Measurements from ENCODE around the gene WDPCP.

DNA sequence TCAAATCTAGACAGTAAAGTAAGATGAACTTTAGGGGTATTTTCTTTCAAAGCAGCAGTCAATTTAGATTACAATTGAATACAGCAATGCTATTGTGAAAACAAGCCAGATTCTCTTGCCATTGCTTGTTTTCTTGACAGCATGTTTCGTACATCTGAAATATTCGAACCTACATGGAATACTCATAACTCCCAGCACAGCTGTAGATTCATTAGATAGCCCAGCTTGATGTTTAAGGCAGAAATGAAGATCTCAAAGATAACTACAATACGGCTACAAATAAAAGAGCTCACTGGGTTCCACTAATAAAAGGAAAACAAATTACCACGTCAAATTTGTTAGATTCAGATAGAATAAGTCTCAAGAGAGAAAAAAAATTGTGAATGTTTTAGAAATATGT, 208.8 kb downstream of the WDPCP start:
- TF ChIP-seq, protein P1, sequence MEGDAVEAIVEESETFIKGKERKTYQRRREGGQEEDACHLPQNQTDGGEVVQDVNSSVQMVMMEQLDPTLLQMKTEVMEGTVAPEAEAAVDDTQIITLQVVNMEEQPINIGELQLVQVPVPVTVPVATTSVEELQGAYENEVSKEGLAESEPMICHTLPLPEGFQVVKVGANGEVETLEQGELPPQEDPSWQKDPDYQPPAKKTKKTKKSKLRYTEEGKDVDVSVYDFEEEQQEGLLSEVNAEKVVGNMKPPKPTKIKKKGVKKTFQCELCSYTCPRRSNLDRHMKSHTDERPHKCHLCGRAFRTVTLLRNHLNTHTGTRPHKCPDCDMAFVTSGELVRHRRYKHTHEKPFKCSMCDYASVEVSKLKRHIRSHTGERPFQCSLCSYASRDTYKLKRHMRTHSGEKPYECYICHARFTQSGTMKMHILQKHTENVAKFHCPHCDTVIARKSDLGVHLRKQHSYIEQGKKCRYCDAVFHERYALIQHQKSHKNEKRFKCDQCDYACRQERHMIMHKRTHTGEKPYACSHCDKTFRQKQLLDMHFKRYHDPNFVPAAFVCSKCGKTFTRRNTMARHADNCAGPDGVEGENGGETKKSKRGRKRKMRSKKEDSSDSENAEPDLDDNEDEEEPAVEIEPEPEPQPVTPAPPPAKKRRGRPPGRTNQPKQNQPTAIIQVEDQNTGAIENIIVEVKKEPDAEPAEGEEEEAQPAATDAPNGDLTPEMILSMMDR (IDR thresholded peaks at IDR 0.05), result no peak
- no peak for TF ChIP-seq POLR2AphosphoS5 (IDR thresholded peaks at IDR 0.05; ENCODE audit: low read depth, low read length)
- no peak for TF ChIP-seq SIN3A (IDR thresholded peaks at IDR 0.05; ENCODE audit: borderline replicate concordance, insufficient read depth, low read depth, low read length)
- TF ChIP-seq TCF7L2 (IDR thresholded peaks at IDR 0.05; ENCODE audit: low read depth, low read length), result no peak
- TF ChIP-seq, protein P2, sequence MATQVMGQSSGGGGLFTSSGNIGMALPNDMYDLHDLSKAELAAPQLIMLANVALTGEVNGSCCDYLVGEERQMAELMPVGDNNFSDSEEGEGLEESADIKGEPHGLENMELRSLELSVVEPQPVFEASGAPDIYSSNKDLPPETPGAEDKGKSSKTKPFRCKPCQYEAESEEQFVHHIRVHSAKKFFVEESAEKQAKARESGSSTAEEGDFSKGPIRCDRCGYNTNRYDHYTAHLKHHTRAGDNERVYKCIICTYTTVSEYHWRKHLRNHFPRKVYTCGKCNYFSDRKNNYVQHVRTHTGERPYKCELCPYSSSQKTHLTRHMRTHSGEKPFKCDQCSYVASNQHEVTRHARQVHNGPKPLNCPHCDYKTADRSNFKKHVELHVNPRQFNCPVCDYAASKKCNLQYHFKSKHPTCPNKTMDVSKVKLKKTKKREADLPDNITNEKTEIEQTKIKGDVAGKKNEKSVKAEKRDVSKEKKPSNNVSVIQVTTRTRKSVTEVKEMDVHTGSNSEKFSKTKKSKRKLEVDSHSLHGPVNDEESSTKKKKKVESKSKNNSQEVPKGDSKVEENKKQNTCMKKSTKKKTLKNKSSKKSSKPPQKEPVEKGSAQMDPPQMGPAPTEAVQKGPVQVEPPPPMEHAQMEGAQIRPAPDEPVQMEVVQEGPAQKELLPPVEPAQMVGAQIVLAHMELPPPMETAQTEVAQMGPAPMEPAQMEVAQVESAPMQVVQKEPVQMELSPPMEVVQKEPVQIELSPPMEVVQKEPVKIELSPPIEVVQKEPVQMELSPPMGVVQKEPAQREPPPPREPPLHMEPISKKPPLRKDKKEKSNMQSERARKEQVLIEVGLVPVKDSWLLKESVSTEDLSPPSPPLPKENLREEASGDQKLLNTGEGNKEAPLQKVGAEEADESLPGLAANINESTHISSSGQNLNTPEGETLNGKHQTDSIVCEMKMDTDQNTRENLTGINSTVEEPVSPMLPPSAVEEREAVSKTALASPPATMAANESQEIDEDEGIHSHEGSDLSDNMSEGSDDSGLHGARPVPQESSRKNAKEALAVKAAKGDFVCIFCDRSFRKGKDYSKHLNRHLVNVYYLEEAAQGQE (IDR thresholded peaks at IDR 0.05; ENCODE audit: insufficient read depth in 1 of 2, low read depth in 2 of 2, low read length in 1 of 2), result no peak
